Measurements from ENCODE around the gene TRIM25. TPM values are rescaled to one million over a fixed set of nuclear protein-coding genes. Genes with fewer than 3 reads are reported as not detected.

The TRIM25 gene
- total RNA-seq, 4 donors from 2014 or later: 41.4 to 112 (median 78.6) TPM

DNA sequence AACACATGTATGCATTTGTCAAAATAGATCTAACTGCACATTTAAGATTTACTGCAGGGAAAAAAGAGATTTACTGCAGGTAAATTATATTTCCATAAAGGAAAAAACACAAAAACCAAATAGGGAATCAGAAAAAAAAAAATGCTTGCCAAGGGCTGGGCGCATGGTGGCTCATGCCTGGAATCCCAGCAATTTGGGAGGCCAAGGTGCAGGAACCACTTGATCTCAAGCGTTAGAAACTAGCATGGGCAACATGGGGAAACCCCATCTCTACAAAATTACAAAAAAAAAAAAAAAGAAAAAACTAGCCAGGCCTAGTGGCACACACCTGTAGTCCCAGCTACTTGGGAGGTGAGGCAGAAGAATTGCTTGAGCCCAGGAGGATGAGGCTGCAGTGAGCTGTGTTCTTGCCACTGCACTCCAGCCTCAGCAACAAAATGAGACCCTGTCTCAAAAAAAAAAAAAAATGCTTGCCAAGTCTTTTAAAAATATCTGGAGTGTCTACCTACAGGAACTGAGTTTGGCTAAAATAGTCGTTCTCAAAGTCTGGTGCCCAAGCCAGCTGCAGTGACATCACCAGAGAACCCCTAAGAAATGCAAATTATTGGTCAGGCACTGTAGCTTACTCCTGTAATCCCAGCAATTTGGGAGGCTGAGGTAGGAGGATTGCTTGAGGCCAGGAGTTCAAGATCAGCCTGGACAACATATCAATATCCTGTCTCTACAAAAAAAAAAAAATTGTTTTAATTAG, 17.5 kb downstream of the TRIM25 start:
- TF ChIP-seq CTCF (IDR thresholded peaks at IDR 0.05): no peak
- ATAC-seq (ENCODE audit: low FRiP score) (no peak), DNase-seq (ENCODE audit: low spot score) (no peak)

- no peak for TF ChIP-seq CTCF (IDR thresholded peaks at IDR 0.05)
- ATAC-seq (ENCODE audit: low FRiP score): no peak
Measured at GRCh38 chr17:56894859-56895455, 18.9 kb downstream of the TRIM25 start.

DNA sequence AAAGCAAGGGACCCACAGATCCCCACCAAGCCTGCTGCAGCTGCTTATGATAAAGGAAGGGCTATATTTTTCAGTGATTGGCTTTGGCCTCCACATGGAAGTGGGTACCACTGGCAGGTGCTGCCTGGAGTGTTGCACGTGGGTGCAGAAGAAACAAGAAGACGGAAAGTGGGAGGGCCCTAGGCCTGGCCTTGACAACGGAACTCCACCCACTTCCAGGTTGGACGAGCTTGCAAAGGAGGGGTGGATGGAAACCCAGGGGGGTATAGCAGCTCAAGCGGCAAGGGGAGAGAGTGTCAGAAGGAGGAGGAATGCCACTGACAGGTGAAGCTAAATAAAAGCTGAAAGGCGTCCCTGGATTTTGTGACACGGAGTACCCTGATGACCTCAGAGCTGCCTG, 20.3 kb downstream of the TRIM25 start:
- ATAC-seq (ENCODE audit: low FRiP score): no peak
- TF ChIP-seq CTCF (IDR thresholded peaks at IDR 0.05): no peak
- no peak for DNase-seq (ENCODE audit: low spot score)

More at GRCh38 chr17:56894859-56895455, 18.9 kb downstream of the TRIM25 start:
- DNase-seq (ENCODE audit: low spot score): no peak

GRCh38 chr17:56892333-56892732, 21.5 kb downstream of the TRIM25 start:
- no peak for TF ChIP-seq CTCF (IDR thresholded peaks at IDR 0.05)
- ATAC-seq (ENCODE audit: low FRiP score): no peak
- no peak for DNase-seq (ENCODE audit: low spot score)

DNA sequence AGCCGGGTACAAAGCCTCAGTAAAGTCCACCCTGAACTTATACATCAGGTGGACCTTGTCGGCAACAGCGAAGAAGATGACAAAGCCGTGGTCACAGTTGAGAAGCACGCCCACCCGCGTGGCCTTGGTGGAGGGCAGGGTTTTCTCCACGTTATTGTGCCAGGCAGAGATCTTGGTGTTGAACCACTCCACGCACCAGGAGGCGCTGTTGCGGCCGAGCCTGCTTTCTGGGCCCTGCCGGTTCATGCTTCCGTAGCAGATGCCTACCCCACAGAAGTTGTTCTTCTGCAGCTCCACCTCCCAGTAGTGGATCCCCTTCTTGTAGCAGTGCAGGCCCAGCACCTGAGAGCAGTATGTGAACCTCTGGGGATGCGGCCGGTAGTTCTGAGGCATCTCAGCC, 22.1 kb downstream of the TRIM25 start:
- DNase-seq (ENCODE audit: low spot score) (no peak), ATAC-seq (ENCODE audit: low FRiP score) (no peak)
- TF ChIP-seq CTCF (IDR thresholded peaks at IDR 0.05): no peak

GRCh38 chr17:56890906-56891674, 22.8 kb downstream of the TRIM25 start:
- ATAC-seq (ENCODE audit: low FRiP score) (no peak), DNase-seq (ENCODE audit: low spot score) (no peak)
- no peak for TF ChIP-seq CTCF (IDR thresholded peaks at IDR 0.05)

Measured in omental fat pad (tissue), 4 donors.